Endothelial cell of hepatic sinusoid (primary cell): Measurements from ENCODE around the gene RRAGB.
"Not testable (repeated sequence)": the region's sequence is repeated elsewhere in the genome, so short reads cannot be mapped to it uniquely, and the experiment has no call there.

Experiments used
- in situ Hi-C: cut with HindIII; loops from 2 replicates; pipeline ENCODE4 v1.10.0; 2017; ENCODE audit warnings: low sequenced_read_pairs

The RRAGB gene

DNA sequence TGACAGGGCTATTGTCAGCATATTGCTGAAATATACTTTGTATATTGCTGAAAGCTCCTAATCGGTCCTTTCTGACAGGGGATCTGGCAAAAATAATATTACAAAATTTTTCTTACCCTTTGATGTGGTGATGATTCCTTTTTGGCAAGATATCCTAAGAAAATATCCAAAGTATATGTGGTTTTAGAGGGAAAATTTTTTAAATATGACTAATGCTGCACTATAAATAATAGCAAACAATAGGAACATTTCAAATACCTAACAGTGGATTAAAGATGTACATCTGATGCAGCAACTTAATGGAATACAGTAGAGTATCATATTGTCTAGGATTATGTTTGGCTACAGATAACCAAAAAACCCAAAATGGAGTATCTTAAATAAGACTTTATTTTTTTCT, 49.6 kb downstream of the RRAGB start:
- in situ Hi-C loops: no loop called here

- in situ Hi-C loops: not testable (repeated sequence)
These were observed 56.9 kb downstream of the RRAGB start for GRCh38 chrX:55774419-55774818.

- in situ Hi-C loops: no loop called here
These were observed 60.0 kb downstream of the RRAGB start for GRCh38 chrX:55777596-55777995.

DNA sequence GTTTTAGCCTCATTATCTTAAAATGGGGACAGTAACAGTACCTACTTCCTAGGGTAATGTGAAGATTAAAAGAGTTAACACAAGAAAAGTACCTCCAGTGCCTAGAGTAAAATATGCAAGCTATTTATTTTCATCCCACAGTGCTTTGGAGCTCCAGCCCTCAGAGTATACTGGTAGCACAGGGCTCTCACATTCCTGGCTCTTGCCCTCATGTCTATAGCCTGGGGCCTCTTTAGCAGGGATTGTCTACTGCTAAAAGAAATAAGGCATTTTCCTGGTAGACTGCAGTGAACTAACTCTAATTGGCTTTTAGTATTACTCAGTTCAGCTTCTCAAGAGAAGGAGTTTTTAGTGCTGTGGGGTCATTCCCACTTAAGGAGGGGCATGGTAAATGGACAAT, 60.8 kb downstream of the RRAGB start:
- in situ Hi-C loops: no loop called here

DNA sequence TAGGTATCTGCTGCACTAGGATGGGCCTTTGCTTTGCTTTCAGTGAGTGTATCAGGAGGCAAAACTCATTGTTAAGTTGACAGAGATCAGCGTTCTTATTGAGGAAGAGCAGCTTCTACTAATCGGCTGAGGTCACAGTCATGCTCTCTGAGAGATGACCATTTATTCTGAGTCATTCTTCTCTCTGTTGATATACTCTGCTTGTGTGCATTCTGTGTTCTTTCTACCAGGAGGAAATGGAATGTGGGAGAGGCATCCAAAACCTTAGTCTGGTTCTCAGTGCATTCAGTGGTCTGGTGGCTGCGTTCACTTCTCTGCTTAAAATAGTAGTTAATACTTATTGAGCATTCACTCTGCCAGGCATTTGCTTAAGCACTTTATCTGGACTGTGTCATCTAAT, 66.2 kb downstream of the RRAGB start:
- in situ Hi-C loops: no loop called here

DNA sequence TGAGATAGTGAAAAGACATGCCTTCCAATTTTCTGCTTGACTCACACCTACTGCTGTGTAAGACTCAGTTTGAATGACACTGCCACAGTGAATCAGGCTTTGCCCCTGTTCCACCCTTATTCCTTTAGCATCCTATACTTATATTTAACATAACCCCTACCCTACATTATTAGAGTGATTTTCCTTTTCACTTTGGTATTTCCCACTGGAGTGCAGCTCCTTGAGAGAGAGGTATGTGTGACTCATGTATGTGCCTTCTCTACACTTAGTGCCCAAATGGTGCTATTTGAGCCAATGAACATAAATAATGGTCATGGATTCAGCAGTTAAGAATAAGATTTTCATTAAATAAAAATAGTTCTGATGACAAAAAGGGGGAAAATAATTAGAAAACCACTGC, 69.5 kb downstream of the RRAGB start:
- in situ Hi-C loops: no loop called here

DNA sequence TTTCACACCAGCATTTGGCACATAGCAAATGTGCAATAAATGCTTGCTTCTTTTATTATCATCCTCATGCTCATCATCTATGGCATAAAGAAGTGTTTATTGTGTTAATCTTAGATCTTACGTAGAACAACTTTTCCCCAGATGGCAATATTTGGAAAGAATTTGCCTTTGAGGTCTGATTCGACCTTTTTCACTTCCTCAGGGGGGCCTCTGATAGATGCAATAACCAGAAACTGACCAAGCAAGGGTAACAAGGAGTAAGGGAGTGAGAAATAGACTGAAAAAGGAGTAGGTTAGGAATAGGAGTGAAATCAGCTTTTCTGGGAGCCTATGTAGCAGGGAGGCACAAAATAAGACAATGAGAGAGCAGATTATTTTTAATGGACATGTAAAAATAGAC, 70.2 kb downstream of the RRAGB start:
- in situ Hi-C loops: no loop called here

- in situ Hi-C loops: no loop called here
These were observed 76.9 kb downstream of the RRAGB start for GRCh38 chrX:55794405-55794804.

DNA sequence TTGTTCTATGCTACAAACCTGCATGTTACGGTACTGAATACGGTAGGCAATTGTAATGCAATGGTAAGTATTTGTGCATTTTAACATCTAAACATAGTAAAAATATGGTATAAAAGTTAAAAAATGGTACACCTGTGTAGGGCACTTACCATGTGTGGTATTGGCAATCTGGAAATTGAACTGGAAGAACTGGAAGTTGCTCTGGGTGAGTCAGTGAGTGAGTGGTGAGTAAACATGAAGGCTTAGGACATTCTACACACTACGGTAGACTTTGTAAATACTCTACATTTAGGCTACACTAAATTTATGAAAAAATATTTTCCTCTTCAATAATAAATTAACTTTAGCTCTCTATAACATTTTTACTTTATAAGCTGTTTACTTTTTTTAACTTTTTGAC, 78.9 kb downstream of the RRAGB start:
- in situ Hi-C loops: no loop called here

GRCh38 chrX:55801811-55802210, 84.3 kb downstream of the RRAGB start:
- in situ Hi-C loops: no loop called here
